HG03469 (cell line): ENCODE results near the gene ASCC1.

Experiments
- ATAC-seq: cut with Tn5 transposase; IDR thresholded peaks from one replicate; pipeline ENCODE4 v1.9.1; 2021; ENCODE audit warnings: mild to moderate bottlenecking, moderate library complexity, moderate number of reproducible peaks; ENCODE audit not compliant: unreplicated experiment

Gene ASCC1

GRCh38 chr10:72105098-72105475 lies 111.0 kb downstream of the ASCC1 start:
- ATAC-seq = no peak

GRCh38 chr10:72104472-72105097 lies 111.5 kb downstream of the ASCC1 start:
- no peak for ATAC-seq

GRCh38 chr10:72099600-72099921 lies 116.5 kb downstream of the ASCC1 start:
- no peak for ATAC-seq

- no peak for ATAC-seq
These were observed 117.1 kb downstream of the ASCC1 start for GRCh38 chr10:72098836-72099599.

GRCh38 chr10:72098301-72098835 lies 117.7 kb downstream of the ASCC1 start:
- ATAC-seq = no peak

- no peak for ATAC-seq
These were observed 118.4 kb downstream of the ASCC1 start for GRCh38 chr10:72097448-72098300.

GRCh38 chr10:72096115-72097000 lies 119.7 kb downstream of the ASCC1 start:
- ATAC-seq = no peak

- no peak for ATAC-seq
These were observed 120.9 kb downstream of the ASCC1 start for GRCh38 chr10:72095195-72095594.

GRCh38 chr10:72094574-72094973 lies 121.5 kb downstream of the ASCC1 start:
- ATAC-seq = no peak

- no peak for ATAC-seq
These were observed 122.6 kb downstream of the ASCC1 start for GRCh38 chr10:72093450-72093849.

GRCh38 chr10:72092987-72093386 lies 123.1 kb downstream of the ASCC1 start:
- no peak for ATAC-seq

GRCh38 chr10:72092171-72092924 lies 123.7 kb downstream of the ASCC1 start:
- no peak for ATAC-seq

- ATAC-seq = no peak
These were observed 125.8 kb downstream of the ASCC1 start for GRCh38 chr10:72090326-72090725.

GRCh38 chr10:72089618-72090017 lies 126.5 kb downstream of the ASCC1 start:
- ATAC-seq = no peak

GRCh38 chr10:72088889-72089575 lies 127.0 kb downstream of the ASCC1 start:
- no peak for ATAC-seq

- no peak for ATAC-seq
These were observed 127.8 kb downstream of the ASCC1 start, which contains the start of gene SPOCK2 for GRCh38 chr10:72087969-72088888. Gene SPOCK2 (minus strand): TSS chr10:72088551. CDS start chr10:72088328, 223 bp downstream.

- no peak for ATAC-seq
These were observed 128.6 kb downstream of the ASCC1 start for GRCh38 chr10:72087392-72087968.
